SU-DHL-6 (cell line): ENCODE data around the gene COL20A1.

ENCODE experiments used
- EZH2phosphoT487 ChIP-seq: fragments of 200-600 bp; sonication (generic), shearing (Covaris generic); conservative IDR thresholded peaks from 2 replicates; pipeline ENCODE4 v1.6.1; 2018; ENCODE audit warnings: mild to moderate bottlenecking, antibody characterized with exemption, low read length, moderate library complexity, mixed read lengths
- TF ChIP-seq, protein P1 (sequence below): fragments of 200-600 bp; sonication (generic); IDR thresholded peaks from one replicate; pipeline ENCODE4 v1.5.1; 2017; ENCODE audit warnings: antibody characterized with exemption, mild to moderate bottlenecking, low read length, moderate library complexity; ENCODE audit not compliant: insufficient read depth, poor library complexity, severe bottlenecking

DNA sequence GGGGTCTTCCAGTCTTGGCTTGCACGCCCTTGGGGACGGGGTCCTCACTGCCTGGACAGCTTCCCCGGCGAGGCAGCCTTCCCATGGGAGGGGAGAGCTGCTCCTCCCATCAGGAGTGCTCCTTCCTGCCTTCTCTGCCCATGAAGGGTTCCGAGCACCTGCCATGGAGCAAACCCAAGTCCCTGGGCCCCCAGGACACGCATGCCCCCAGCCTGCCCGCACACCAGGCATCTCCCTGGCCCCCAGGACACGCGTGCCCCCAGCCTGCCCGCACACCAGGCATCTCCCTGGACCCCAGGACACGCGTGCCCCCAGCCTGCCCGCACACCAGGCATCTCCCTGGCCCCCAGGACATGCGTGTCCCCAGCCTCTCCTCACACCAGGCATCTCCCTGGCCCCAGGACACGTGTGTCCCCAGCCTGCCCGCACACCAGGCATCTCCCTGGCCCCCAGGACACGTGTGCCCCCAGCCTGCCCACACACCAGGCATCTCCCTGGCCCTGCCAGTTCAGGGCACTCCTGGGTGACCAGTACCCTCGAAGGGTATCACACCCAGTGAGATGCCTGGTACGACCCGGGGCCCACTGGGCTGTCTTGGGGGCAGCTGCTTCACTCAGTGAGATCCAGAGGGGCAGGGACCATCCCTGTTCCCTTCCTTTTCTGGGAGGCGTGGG is 21.7 kb downstream of the COL20A1 start:
- TF ChIP-seq, protein P1, sequence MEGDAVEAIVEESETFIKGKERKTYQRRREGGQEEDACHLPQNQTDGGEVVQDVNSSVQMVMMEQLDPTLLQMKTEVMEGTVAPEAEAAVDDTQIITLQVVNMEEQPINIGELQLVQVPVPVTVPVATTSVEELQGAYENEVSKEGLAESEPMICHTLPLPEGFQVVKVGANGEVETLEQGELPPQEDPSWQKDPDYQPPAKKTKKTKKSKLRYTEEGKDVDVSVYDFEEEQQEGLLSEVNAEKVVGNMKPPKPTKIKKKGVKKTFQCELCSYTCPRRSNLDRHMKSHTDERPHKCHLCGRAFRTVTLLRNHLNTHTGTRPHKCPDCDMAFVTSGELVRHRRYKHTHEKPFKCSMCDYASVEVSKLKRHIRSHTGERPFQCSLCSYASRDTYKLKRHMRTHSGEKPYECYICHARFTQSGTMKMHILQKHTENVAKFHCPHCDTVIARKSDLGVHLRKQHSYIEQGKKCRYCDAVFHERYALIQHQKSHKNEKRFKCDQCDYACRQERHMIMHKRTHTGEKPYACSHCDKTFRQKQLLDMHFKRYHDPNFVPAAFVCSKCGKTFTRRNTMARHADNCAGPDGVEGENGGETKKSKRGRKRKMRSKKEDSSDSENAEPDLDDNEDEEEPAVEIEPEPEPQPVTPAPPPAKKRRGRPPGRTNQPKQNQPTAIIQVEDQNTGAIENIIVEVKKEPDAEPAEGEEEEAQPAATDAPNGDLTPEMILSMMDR, result no peak
- TF ChIP-seq EZH2phosphoT487, result no peak
